ENCODE measurements around the gene AUTS2.

DNA sequence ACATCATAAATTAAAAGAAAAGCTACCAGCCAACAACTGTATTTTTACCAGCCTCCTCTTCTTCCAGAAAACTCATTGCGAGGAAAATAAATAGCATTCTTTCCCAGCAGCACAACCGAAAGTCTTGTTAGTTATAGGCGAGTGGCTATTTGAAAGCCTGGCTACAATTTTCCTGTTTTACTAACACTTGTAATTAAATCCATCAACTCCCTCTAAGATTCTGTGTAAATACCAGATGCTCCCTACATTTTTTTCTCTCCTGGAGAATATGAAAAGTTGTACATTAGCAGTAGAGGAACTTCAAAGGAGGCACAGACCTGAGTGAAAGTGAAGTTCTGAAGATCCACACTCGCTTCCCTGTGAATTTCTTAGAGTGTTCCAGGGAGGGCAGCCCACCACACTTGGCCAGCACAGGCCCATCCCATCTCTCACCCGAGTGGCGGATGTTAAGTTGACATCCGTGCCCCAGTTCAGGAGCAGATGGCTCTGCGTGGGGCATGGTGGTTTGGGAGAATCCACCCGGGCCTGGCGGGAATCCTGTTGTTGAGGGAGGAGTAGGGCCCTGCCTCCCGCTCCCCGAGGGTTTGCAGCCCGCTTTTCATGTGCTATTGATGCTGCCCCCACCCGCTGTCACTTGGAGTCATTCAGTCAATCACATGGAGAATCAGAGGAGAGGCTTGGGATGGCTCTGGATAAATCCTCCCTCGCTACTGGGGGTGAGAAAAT lies 1082.6 kb downstream of the AUTS2 start:
- TF ChIP-seq, protein P1, sequence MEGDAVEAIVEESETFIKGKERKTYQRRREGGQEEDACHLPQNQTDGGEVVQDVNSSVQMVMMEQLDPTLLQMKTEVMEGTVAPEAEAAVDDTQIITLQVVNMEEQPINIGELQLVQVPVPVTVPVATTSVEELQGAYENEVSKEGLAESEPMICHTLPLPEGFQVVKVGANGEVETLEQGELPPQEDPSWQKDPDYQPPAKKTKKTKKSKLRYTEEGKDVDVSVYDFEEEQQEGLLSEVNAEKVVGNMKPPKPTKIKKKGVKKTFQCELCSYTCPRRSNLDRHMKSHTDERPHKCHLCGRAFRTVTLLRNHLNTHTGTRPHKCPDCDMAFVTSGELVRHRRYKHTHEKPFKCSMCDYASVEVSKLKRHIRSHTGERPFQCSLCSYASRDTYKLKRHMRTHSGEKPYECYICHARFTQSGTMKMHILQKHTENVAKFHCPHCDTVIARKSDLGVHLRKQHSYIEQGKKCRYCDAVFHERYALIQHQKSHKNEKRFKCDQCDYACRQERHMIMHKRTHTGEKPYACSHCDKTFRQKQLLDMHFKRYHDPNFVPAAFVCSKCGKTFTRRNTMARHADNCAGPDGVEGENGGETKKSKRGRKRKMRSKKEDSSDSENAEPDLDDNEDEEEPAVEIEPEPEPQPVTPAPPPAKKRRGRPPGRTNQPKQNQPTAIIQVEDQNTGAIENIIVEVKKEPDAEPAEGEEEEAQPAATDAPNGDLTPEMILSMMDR (conservative IDR thresholded peaks at IDR 0.05; ENCODE audit: low read depth, low read length), result no peak
- no peak for TF ChIP-seq EZH2 (IDR thresholded peaks at IDR 0.05; ENCODE audit: borderline replicate concordance, low read depth, low read length, poor library complexity, severe bottlenecking)

Data from A673 (cell line).